HG03571 (cell line): ENCODE results near the gene GPR42.
"Not testable (repeated sequence)": the region's sequence is repeated elsewhere in the genome, so short reads cannot be mapped to it uniquely, and the experiment has no call there.

Experiments
- ATAC-seq: cut with Tn5 transposase; IDR thresholded peaks from one replicate; pipeline ENCODE4 v1.9.1; 2021; ENCODE audit not compliant: unreplicated experiment

The GPR42 gene

DNA sequence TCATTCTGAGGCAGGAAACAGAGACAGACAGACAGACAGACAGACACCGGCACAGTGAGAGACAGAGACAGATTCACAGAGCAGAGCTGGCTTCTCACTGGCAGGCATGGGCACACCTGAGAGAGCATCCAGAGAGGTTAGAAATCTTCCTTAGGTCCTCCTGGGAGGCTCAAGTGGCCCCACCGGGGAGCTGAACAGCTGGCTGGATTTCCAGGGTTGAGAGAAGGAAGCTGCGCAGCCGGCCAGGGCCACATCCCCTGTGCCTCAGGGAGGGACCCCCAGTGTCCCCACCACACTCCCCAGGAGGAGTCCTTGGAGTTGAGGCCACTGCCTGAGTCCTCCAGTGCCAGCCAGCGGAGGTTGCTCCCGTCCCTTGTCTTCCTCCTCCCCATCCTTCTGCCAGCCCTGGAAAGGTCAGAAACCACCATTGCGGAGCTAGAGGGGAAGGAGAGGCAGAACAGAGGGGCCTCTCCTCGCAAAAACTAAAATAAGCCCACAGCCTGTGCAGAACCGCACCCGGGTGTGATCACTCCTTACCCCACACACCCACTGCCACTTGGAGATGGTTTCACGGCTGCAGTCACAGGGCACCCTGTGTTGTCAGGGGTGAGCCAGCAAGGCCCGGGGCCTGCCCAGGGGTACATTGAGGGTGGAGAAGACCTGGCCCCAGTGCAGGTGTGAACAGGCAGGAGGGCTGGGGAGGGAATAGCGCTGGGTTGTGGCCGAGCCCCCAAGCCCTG, 8.4 kb upstream of the GPR42 start:
- no peak for ATAC-seq

DNA sequence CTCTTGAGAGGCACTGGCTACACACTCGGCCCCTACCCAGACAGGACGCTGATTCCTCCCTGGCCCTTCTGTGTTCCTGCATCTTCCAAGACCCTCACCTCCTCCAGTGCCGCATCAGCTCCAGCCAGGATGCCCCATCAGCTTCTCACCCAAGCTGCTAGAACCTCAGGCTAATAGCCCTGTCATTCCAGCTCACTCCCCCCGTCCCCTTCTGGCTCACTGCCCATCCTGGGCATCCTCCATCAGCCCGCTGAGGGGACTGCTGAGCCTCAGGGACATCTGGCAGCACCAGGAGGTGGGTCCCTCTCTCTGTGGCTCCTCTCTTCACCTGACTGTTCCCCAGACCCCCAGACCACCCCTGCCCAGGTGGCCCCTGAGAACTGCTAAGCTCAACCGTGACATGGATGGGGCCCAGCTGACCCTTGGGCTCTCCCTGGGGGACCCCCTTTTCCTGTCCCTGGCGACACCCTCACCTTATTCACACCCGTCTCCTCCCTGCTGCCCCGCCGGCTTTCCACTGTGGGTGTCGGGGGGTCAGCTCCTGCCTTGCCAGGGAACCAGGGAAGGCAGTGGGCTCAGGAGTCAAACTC, 7.8 kb upstream of the GPR42 start:
- ATAC-seq, result no peak

DNA sequence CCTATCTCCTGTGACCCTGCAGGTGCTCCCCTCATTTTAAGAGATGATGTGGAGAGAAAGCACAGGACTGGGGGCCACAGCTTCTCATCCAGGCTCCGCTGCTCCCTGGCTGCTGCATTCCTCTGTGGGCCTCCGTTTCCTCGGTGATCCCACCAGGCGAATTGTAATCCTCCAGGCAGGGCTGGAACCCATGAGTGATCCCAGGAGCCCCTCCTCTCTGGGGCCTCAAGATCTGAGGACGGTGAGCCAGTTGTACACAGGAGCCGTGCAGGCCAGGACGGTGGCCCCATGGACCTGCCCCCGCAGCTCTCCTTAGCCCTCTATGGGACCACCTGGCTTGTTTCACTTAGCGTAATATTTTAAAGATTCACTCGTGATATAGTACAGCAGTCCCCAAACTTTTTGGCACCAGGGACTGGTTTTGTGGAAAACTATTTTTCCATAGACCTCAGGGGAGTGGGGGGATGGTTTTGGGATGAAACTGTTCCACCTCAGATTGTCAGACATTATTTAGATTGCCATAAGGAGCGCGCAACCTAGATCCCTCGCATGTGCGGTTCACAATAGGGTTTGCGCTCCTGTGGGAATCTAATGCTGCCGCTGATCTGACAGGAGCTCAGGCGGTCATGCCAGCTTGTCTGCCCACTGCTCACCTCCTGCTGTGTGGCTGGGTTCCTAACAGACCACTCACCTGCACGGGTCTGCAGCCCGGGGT, 7.0 kb upstream of the GPR42 start:
- ATAC-seq, result no peak

DNA sequence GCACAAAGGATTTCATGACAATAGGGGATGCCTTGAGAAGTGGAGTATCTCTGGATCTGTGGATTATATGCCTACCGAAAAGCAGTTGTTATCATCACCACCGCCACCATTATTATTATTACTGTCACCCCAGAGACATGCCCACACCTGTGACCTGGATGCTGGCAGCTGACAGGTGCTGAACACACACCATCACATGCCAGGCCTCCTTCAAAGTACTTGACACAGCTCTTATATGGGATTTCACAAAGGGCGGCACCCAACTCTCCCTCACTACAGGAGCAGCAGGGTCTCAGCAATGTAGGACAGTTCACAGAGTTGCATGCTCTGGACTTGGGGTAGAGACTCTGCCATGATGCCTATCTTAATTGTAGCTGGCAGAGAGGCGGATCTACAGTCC, 5.6 kb upstream of the GPR42 start:
- ATAC-seq, result no peak

DNA sequence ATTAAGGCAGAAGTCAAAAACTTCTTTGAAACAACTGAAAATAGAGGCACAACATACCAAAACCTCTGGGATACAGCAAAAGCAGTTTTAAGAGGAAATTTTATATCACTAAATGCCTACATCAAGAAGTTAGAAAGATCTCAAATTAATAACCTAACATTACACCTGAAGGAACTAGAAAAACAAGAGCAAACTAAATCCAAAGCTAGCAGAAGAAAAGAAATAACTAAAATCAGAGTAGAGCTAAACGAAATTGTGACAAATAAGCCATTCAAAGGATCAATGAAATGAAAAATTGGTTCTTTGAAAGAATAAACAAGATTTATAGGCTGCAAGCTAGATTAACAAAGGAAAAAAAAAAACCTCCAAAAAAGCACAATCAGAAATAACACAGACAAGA, 2.5 kb upstream of the GPR42 start:
- no peak for ATAC-seq

DNA sequence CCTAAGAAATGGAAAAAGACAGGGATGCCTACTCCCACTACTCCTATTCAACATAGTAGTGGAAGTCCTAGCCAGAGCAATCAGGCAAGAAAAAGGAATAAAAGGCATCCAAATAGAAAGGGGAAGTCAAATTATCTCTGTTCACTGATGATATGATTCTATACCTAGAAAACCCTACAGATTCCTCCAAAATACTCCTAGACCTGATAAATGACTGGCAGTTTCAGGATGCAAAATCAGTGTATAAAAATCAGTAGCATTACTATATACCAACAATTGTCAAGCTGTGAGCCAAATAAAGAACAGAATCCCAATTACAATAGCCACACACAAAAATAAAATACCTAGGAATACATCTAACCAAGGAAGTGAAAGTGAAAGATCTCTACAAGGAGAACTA, 1.3 kb upstream of the GPR42 start:
- no peak for ATAC-seq

DNA sequence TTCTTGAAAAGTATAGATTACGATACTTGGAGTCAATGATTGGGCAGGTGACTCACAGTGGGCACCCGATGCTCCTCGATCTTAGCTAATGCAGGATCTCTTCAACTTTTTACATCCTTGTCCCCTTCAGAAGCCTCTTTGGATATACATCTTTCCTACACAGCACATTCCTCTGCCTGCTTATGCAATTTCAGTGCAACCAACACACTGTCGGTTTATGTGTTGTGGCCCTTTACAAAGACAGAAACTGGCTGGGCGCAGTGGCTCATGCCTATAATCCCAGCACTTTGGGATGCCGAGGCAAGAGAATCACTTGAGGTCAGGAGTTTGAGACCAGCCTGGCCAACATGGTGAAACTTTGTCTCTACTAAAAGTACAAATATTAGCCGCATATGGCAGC, 2.6 kb downstream of the GPR42 start:
- no peak for ATAC-seq

DNA sequence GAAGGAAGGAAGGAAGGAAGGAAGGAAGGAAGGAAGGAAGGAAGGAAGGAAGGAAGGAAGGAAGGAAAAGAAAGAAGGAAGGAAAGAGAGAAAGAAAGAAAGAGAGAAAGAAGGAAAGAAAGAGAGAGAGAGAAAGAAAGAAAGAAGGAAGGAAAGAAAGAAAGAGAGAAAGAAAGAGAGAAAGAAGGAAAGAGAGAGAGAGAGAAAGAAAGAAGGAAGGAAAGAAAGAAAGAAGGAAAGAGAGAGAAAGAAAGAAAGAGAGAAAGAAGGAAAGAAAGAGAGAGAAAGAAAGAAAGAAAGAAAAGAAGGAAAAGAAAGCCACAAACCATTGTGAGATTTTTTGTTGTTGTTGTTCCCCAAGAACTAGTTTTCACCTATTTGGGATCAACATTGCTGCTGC, 3.2 kb downstream of the GPR42 start:
- not testable (repeated sequence) for ATAC-seq

DNA sequence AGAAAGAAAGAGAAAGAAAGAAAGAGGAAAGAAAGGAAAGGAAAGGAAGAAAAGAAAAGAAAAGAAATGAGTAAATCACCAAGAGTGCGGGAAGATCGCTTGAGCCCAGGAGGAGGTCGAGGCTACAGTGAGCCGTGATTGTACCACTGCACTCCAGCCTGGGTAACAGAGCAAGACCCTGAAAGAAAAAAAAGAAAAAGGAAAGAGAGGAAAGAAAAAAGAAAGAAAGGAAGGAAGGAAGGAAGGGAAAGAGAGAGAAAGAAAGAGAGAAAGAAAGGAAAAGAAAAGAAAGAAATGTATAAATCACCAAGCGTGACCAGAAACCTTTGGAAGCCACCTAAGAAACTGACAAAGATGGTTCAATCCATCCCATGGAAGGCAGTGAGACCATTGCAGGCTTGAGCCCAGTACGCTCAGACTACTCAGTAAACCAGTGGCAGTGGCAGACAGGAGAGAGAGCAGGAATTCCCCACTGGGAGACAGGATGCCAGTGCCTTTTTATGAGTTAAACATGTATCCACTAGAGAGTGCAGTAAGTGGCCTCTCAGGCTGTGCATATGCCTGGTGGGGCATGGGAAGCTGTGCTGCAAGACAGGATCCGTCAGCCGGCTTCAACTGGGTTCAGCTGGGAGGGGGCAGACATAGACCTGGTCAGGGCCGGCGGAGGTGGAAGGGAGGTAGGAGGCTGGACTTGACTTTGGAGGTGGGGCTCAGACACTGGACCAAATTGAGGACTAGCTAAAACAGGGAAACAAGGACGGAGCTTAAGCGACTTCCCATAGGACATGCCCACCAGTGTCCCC, 4.8 kb downstream of the GPR42 start:
- no peak for ATAC-seq

DNA sequence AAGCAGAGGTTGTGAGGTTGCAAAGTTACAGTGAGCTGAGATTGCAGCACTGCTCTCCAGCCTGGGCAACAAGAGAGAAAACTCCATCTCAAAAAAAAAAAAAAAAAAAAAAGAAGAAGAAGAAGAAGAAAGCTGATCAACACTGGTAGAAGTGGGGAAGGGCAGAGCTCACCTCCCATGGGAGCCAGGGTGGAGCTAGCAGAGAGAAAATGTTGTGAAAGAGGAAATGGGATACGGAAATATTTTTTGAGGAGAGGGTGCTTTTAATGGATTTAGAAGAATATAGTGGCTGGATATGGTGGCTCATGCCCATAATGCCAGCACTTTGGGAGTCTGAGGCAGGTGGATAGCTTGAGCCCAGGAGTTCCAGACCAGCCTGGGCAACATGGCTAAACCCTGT, 6.8 kb downstream of the GPR42 start:
- no peak for ATAC-seq

DNA sequence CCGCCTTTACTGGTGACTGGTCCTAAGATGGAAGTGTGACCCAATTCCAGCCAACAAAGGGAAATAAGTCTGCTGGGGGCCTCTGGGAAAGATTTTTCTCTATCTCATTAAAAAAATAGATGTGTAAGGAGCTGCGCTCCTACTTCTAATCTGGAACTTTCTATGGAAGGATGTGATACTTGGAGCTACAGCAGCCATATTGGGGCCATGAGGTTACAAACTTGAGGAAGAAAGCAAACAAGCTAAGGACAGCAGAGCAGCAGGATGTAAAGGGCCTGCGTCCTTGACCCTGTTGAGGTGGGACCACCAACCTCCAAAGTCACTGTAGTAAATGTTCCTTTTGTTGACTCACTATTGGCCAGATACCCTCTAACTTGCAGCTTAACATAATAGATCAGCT, 7.5 kb downstream of the GPR42 start:
- no peak for ATAC-seq

DNA sequence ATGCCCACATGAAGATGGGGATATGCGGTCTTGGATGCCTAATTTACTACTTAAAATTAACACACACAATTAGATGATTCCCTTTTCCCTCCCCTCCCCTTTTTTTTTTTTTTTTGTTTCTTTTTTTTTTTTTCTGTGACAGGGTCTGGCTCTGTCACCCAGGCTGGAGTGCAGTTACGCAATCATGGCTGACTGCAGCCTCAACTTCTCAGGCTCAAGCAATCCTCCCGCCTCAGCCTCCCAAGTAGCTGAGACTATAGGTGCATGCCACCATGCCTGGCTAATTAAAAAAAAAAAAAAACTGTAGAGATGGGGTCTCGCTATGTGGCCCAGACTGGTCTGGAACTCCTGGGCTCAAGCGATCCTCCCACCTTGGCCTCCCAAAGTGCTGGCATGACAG, 8.7 kb downstream of the GPR42 start:
- not testable (repeated sequence) for ATAC-seq

DNA sequence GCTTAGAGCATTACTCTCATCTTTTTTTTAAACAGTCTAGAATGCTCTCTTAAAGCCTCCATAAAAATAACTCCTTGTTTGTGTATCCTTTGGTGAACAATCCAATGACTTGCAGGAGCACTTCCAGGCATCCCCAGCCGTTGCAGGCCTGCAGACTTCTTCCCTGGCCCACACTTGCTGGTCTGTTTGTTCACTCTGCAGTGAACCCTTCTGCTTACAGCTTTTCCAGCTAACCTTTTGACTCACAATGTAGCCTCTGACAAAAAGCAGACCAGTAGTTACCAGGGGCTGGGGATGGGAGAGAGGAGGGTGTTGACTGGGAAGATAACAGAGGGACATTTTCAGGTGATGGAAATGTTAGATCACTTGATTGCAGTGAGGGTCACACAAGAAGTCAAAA, 9.1 kb downstream of the GPR42 start:
- no peak for ATAC-seq

DNA sequence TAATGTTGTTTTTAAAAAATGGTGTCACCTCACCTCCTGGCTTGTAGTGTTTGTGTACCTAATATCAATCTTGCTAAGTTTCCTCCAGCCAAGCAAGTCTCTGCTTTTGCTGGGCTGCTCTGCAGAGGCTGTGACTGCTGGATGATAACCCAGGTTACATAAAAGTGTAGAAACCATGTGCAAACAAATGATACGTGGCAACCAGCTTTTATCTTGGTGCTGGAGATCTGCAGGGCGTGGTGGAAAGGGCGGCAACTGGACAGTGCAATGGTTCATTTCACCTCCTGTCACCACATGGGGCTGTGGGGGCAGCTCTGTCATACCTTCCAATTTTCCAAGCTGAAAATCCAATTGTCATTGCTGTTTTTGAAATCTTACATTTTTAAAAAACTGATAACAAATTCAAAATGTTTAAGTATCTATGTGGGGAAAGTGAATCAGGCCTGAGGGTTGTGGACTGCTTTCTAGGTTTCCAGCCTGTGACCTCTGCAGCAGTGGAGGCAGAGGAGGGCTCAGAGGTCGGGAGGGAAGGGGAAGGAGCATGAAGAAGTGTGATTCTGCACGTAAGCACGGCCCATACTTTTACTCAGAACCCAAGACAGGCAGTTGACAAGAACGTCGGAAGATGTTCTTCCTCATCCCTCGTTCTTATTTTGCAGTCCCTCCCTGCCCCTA, 9.7 kb downstream of the GPR42 start:
- no peak for ATAC-seq

DNA sequence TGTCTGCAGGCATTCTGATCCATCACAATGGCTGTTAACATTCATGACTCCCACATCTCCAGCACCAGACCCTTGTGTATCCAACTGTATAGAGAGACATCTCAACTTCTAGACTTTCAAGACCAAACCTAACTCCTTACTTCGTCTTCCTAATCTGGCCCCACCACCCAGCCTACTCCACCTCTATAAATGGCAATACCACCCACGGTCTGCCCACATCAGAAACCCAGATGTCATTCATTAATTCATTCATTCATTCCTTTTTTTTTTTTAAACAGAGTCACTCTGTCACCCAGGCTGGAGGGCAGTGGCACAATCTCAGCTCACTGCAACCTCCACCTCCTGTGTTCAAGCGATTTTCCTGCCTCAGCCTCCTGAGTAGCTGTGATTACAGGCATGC, 10.4 kb downstream of the GPR42 start:
- no peak for ATAC-seq

DNA sequence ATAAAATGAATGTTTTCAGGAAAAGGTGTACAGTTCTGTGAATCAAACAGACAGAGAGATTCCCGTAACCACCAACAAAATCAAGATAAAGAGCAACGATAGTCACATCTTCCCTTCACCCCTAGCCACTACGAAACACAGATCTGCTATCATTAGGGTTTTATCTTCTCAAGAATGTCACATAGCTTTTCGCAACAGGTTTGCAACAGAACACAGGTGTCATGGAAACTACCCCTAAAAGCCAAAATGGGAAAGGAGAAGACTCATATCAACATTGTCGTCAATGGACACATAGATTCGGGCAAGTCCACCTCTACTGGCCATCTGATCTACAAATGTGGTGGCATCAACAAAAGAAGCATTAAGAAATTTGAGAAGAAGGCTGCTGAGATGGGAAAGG, 11.1 kb downstream of the GPR42 start:
- ATAC-seq, result no peak

DNA sequence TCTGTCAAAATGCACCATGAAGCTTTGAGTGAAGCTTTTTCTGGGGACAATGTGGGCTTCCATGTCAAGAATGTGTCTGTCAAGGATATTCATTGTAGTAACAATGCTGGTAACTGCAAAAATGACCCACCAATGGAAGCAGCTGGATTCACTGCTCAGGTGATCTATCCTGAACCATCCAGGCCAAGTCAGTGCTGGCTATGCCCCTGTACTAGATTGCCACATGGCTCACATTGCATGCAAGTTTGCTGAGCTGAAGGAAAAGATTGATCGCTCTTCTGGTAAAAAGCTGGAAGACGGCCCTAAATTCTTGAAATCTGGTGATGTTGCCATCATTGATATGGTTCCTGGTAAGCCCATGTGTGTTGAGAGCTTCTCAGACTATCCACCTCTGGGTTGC, 12.7 kb downstream of the GPR42 start:
- no peak for ATAC-seq

DNA sequence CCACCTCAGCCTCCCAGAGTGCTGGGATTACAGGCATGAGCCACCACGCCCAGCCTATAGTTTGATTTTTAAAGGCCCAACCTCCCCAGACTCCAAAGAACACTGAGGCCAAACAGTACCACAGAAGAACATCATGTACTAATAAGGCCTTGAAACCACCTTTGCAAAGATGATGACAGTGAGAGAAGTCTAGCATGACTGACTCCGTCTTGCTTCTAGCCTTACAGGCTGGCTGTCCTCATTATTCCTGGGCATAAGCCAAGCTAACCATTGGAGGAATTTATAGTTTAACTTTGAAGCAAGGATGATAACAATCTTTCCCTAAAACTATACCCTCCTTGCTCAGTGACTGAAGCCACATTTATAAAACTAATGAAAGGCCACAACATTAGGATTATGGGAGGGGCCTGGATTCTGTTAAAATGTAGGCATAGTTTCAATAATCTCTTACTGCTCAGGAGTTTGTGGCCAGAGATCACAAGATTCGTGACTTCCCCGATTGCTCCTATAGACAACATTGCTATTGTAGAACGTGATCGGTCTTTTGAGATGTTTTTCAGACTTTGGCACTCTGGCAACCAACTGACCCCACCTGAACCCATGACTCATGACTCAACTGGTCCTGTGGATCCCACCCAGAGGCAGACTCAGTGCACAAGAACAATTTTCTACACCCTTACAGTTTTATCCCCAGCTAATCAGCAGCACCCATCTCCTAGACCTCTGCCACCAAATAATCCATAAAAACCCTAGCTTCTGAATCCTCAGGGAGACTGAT, 17.6 kb downstream of the GPR42 start:
- no peak for ATAC-seq

DNA sequence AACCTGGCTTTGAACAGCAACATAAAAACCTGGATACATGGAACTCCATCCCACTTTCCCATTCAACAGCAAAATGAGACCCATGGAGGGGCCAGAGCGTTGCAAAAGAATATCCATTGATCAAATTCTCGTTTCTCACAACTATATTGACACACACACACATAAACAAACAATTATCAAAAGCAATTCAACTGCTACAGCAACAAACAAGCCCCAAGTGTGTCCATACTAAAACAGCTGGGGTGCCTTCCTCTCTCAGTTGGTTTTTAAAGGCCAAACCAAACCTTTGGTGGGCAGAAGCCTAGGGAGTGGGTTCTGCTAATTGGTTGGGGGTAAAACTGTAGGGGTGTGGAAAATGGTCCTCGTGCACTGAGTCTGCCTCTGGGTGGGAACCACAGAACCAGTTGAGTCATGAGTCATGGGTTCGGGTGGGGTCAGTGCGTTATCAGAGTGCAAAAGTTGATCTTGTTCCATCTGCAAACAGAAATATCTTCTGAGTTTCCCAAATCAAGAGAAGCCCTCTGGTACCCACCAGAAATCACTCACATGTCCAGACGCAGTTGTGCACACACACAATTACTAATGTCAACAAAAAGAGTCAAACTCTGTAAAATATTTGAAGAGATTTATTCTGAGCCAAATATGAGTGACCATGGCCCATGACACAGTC, 18.5 kb downstream of the GPR42 start:
- no peak for ATAC-seq
